OCI-LY7 (cell line): Measurements from ENCODE around the gene KRTAP12-2. TPM values are rescaled to one million over a fixed set of nuclear protein-coding genes. Genes with fewer than 3 reads are reported as not detected.
"Not testable (repeated sequence)": the region's sequence is repeated elsewhere in the genome, so short reads cannot be mapped to it uniquely, and the experiment has no call there.

Source experiments
- BruUV-seq: library from RNA; stranded (reverse); fragments of 400-500 nt; replicated peaks from 2 replicates; lab custom pipeline; 2021; lab: Mats Ljungman, UMichigan
- CTCF ChIA-PET: fragments of 300-600 bp; sonication (Branson Sonifier 250); formaldehyde crosslinking; loops from one replicate; lab custom pipeline; 2022; ENCODE audit warnings: antibody characterized with exemption; ENCODE audit not compliant: unreplicated experiment; lab: Charles Lee
- POLR2A ChIA-PET: fragments of 300-600 bp; sonication (Branson Sonifier 250); formaldehyde crosslinking; loops from one replicate; lab custom pipeline; 2022; ENCODE audit warnings: antibody characterized with exemption; lab: Charles Lee
- DNase-seq: peaks from one replicate; pipeline ENCODE4 v3.0.0-alpha.2; 2015; ENCODE audit warnings: low spot score
- H2AFZ ChIP-seq: fragments of 200-600 bp; sonication (generic), shearing (Covaris generic); 2 replicates; pipeline ENCODE4 v1.6.1; 2014; ENCODE audit warnings: mild to moderate bottlenecking, antibody characterized with exemption, low read length, moderate library complexity
- H3K27ac ChIP-seq: fragments of 200-600 bp; sonication (generic); 2 replicates; pipeline ENCODE4 v1.5.1; 2014; ENCODE audit warnings: mixed run types, low read depth, mild to moderate bottlenecking, moderate library complexity, low read length, inconsistent platforms; ENCODE audit not compliant: poor library complexity, severe bottlenecking
- H3K36me3 ChIP-seq: fragments of 200-600 bp; sonication (generic); 2 replicates; pipeline ENCODE4 v1.6.1; 2014; ENCODE audit warnings: mild to moderate bottlenecking, antibody characterized with exemption, low read length, moderate library complexity, mixed read lengths; ENCODE audit not compliant: insufficient read depth
- H3K4me1 ChIP-seq: fragments of 200-600 bp; sonication (generic); 2 replicates; pipeline ENCODE4 v1.5.1; 2014; ENCODE audit warnings: mild to moderate bottlenecking, low read length; ENCODE audit not compliant: insufficient read depth, poor library complexity, severe bottlenecking
- H3K4me2 ChIP-seq: fragments of 200-600 bp; sonication (generic); 2 replicates; pipeline ENCODE4 v1.6.1; 2014; ENCODE audit warnings: mild to moderate bottlenecking, low read length
- H3K4me3 ChIP-seq: fragments of 200-600 bp; sonication (generic); 2 replicates; pipeline ENCODE4 v1.5.1; 2014; ENCODE audit warnings: mild to moderate bottlenecking, low read depth, low read length; ENCODE audit not compliant: poor library complexity, severe bottlenecking
- H3K79me2 ChIP-seq: fragments of 200-600 bp; sonication (generic); 2 replicates; pipeline ENCODE4 v1.6.1; 2016; ENCODE audit warnings: low read depth, mild to moderate bottlenecking, low read length, moderate library complexity, mixed read lengths; ENCODE audit not compliant: insufficient read depth
- H3K9me2 ChIP-seq: fragments of 200-600 bp; sonication (generic); 2 replicates; pipeline ENCODE4 v1.6.1; 2016; ENCODE audit warnings: mild to moderate bottlenecking, low read length, mixed read lengths; ENCODE audit not compliant: insufficient read depth
- H3K9me3 ChIP-seq: fragments of 200-600 bp; sonication (generic); 2 replicates; pipeline ENCODE4 v1.6.1; 2014; ENCODE audit warnings: mild to moderate bottlenecking, mixed run types, low read length, mixed read lengths
- H4K20me1 ChIP-seq: fragments of 200-600 bp; sonication (generic); 2 replicates; pipeline ENCODE4 v1.6.1; 2014; ENCODE audit warnings: mild to moderate bottlenecking, antibody characterized with exemption, low read length, moderate library complexity, mixed read lengths; ENCODE audit not compliant: insufficient read depth
- EZH2phosphoT487 ChIP-seq: fragments of 200-600 bp; sonication (generic); IDR thresholded peaks from 2 replicates; pipeline ENCODE4 v1.6.1; 2018; ENCODE audit warnings: low read depth, borderline replicate concordance, mild to moderate bottlenecking, mixed run types, antibody characterized with exemption, low read length, moderate library complexity, mixed read lengths
- intact Hi-C: fragments of 100-400 bp; cut with micrococcal nuclease; formaldehyde crosslinking; loops from one replicate; pipeline ENCODE4 v1.10.0; 2022; ENCODE audit not compliant: unreplicated experiment
- total RNA-seq, 2 experiments: library from RNA; depleted of rRNA in 1 of 2; stranded (reverse); fragments of >200 nt in 1 of 2; shearing (Covaris generic) in 1 of 2; gene quantifications; 2 replicates each; pipeline ENCODE4 v1.2.3, GENCODE V29; 2014 to 2022
- TF ChIP-seq, protein P1 (sequence below): fragments of 200-600 bp; sonication (generic); conservative IDR thresholded peaks from 2 replicates; pipeline ENCODE4 v1.5.1; 2014; ENCODE audit warnings: mild to moderate bottlenecking, antibody characterized with exemption, low read length, moderate library complexity, mixed read lengths

KRTAP12-2 gene
- total RNA-seq, 2 experiments from 2014 or later, result not detected

GRCh38 chr21:44627181-44627822, 39.4 kb downstream of the KRTAP12-2 start:
- H4K20me1 ChIP-seq, H3K79me2 ChIP-seq, POLR2A ChIA-PET, H3K36me3 ChIP-seq, DNase-seq, intact Hi-C loops, BruUV-seq, H3K4me3 ChIP-seq, H2AFZ ChIP-seq, H3K4me1 ChIP-seq, H3K9me2 ChIP-seq, H3K4me2 ChIP-seq, H3K27ac ChIP-seq: not testable (repeated sequence)
- CTCF ChIA-PET, result interaction anchor here (0.6 to 0.7 kb wide), 2 partner anchors 25 to 125 kb away, joined by 3 to 4 read pairs; no protein-coding TSS in a partner anchor
- peaks cover 13% of the 10 kb centered on the region for H3K9me3 ChIP-seq

- H3K4me1 ChIP-seq, result no peaks in the 10 kb centered on the region
- CTCF ChIA-PET, result interaction anchor here (0.7 kb wide), 1 partner anchor 24 kb away, joined by 4 read pairs; no protein-coding TSS in a partner anchor
- no peaks in the 10 kb centered on the region for H3K9me2 ChIP-seq
- POLR2A ChIA-PET, result no interaction called here
- H2AFZ ChIP-seq, result no peak within 1 kb of the TSS
- intact Hi-C loops, result no loop called here
- BruUV-seq, result no TSS peak
- no peak for DNase-seq
- H3K79me2 ChIP-seq, result no peaks in the 10 kb centered on the region
- no peak within 1 kb of the TSS for H3K4me2 ChIP-seq
- no peak within 1 kb of the TSS for H3K27ac ChIP-seq
- H4K20me1 ChIP-seq, result no peaks in the 10 kb centered on the region
- H3K9me3 ChIP-seq, result peaks cover 13% of the 10 kb centered on the region
- H3K36me3 ChIP-seq, result no peaks in the 10 kb centered on the region
- no peak within 1 kb of the TSS for H3K4me3 ChIP-seq
- TF ChIP-seq, protein P1, sequence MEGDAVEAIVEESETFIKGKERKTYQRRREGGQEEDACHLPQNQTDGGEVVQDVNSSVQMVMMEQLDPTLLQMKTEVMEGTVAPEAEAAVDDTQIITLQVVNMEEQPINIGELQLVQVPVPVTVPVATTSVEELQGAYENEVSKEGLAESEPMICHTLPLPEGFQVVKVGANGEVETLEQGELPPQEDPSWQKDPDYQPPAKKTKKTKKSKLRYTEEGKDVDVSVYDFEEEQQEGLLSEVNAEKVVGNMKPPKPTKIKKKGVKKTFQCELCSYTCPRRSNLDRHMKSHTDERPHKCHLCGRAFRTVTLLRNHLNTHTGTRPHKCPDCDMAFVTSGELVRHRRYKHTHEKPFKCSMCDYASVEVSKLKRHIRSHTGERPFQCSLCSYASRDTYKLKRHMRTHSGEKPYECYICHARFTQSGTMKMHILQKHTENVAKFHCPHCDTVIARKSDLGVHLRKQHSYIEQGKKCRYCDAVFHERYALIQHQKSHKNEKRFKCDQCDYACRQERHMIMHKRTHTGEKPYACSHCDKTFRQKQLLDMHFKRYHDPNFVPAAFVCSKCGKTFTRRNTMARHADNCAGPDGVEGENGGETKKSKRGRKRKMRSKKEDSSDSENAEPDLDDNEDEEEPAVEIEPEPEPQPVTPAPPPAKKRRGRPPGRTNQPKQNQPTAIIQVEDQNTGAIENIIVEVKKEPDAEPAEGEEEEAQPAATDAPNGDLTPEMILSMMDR, result no peak
- TF ChIP-seq EZH2phosphoT487, result no peak
Measured at GRCh38 chr21:44626673-44627143, 40.0 kb downstream of the KRTAP12-2 start, which contains the start of gene KRTAP10-9. TSS of gene KRTAP10-9 (plus strand) at chr21:44627093. CDS start at chr21:44627172, 79 bp downstream.

GRCh38 chr21:44626262-44626661, 40.5 kb downstream of the KRTAP12-2 start:
- CTCF ChIA-PET, result no interaction called here
- Histone ChIP-seq H3K79me2 (no peaks in the 10 kb centered on the region), H3K4me1 (no peaks in the 10 kb centered on the region), H3K4me2 (no peak overlapping the region), H2AFZ (no peak overlapping the region), H3K27ac (no peak overlapping the region), H3K36me3 (no peaks in the 10 kb centered on the region), H3K9me2 (no peaks in the 10 kb centered on the region), H3K4me3 (no peak overlapping the region), H4K20me1 (no peaks in the 10 kb centered on the region), H3K9me3 (peaks cover 13% of the 10 kb centered on the region)
- POLR2A ChIA-PET, result no interaction called here
- intact Hi-C loops, result no loop called here
- no peak for DNase-seq
- BruUV-seq, result no TSS peak
- TF ChIP-seq EZH2phosphoT487, result no peak
- TF ChIP-seq, protein P1, result no peak
